HG02973 (cell line): ENCODE results near the gene CIDEC.
"Not testable (repeated sequence)": the region's sequence is repeated elsewhere in the genome, so short reads cannot be mapped to it uniquely, and the experiment has no call there.

Experiments
- ATAC-seq: cut with Tn5 transposase; IDR thresholded peaks from one replicate; pipeline ENCODE4 v1.9.1; 2021; ENCODE audit warnings: moderate library complexity; ENCODE audit not compliant: unreplicated experiment

Gene CIDEC

DNA sequence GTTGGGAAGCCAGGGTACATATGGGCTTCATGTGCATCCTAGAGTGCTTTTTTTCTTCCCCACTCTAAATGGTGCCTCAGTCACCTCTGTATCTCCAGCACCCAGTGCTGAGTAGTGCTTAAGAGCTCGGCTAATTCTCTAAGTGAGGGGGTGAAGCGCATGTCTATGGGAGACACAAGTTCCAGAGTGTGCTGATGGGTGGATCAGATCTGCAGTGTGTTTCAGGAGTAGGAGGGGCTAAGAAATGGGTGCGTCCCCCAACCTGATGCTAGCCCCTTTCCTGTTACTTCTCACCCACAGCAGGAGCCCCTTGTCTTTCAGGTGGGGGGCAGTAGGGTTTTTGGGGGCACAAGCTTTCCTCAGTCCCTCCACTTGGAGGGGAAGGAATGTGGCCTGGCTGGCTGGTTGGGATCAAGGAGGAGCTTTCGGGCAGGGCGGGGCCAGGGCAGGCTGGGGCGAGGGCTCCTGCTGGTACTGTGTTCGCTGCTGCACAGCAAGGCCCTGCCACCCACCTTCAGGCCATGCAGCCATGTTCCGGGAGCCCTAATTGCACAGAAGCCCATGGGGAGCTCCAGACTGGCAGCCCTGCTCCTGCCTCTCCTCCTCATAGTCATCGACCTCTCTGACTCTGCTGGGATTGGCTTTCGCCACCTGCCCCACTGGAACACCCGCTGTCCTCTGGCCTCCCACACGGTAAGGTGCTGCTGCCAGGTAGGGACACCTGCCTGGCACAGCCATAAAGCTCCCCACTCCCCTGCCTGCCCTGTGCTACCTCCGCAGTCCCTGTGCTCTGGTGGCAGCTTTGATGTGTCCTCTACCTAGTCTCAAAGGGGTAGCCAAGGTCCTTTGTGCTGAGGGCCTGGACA is 22.6 kb upstream of the CIDEC start, which contains the start of gene IL17RE:
TSS of gene IL17RE (plus strand) at position 477 of the 866 bp plus-strand sequence. CDS start at position 562, 85 bp downstream.
- no peak for ATAC-seq

DNA sequence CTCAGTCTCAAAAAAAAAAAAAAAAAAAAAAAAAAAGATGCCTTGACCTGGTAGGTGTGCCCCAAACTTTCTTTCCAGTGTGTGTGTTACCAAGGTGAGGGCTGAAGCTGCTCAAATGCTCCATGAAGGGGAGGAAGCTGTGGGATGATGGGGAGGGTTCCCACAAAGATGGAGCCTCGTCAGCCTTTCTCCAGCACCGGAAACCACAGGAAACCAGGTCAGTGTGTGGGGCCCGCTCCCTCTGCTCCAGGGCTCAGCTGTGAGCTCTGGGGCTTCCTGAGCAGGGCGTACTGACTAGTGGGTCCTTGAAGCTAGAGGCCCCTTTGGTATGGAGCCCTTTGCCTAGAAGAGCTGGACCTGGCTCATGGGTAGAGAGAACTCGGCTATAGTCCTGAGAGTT is 21.9 kb upstream of the CIDEC start:
- no peak for ATAC-seq

GRCh38 chr3:9900965-9901415 is 20.9 kb upstream of the CIDEC start:
- ATAC-seq, result not testable (repeated sequence)

- ATAC-seq, result no peak
These were observed 19.3 kb upstream of the CIDEC start for GRCh38 chr3:9899289-9899791.

DNA sequence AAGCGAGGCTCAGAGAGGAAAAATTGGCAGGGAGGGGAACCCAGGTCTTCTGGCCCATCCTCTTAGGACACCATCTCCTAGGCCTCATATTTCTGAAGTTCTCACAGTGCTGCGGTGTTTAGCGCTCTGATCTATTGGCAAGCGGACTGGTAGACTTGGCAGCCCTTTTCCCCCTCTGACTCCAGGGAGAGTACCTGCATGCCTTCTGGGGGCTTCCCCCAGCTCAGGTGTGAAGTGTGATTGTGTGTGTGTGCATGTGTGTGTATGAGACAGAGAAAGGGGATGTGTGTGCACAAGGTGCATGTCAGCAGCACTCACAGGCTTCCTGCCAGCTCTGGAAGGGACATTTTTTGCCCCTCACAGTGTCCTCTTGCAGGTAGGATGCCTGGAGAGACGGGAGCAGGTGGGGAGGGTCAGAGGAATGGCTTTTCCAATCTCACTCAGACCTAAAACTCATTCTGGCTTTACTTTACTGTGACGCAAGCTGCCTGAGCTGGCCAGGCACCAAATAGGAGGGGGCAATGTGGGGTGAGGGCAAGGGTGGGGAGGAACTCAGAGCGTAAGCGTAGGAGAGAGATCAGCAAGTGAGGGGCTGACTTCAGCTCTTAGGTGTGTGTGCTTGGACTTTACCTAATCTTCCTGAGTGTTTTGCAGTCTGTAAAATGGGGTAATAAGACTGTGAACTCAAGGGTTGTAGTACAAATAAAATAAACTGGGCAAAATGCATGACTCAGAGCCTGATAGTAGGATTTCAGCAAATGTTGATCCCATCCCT is 18.6 kb upstream of the CIDEC start:
- ATAC-seq, result no peak

GRCh38 chr3:9897408-9898372 is 17.6 kb upstream of the CIDEC start:
- ATAC-seq, result no peak

GRCh38 chr3:9896755-9897407 is 16.8 kb upstream of the CIDEC start:
- ATAC-seq, result not testable (repeated sequence)

- ATAC-seq, result not testable (repeated sequence)
These were observed 15.7 kb upstream of the CIDEC start for GRCh38 chr3:9895715-9896114.

GRCh38 chr3:9893739-9894138 is 13.7 kb upstream of the CIDEC start:
- ATAC-seq, result no peak

DNA sequence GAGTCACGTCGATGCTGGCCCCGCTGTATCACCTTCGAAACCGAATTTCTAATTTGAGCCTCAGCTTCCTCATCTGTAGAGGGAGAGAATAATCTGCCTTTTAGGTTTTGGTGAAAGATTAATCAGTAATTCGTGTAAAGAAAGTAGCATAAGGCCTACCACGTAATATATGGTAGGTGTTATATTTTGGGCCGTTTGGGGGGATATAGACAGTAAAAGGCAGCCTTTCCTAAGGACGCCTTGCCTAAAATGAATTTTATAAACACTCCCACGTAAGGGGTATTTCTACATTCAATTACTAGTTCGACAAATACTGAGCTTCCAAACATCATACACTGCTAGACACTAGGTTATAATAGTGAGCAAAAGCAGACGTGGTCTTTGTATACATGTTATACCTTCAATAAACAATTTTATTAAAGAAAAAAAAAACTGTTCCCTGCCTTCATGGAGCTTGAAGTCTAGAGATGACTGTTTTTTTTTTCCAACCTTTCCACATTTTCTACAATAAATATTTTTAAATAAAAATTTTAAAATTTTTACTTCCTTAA is 11.1 kb upstream of the CIDEC start:
- ATAC-seq, result no peak

- peak; percentile 75 for ATAC-seq
These were observed 10.4 kb upstream of the CIDEC start, which contains the start of gene JAGN1 for GRCh38 chr3:9890249-9891071. JAGN1 (plus strand) TSS chr3:9890610; CDS start chr3:9890723, 113 bp downstream.

DNA sequence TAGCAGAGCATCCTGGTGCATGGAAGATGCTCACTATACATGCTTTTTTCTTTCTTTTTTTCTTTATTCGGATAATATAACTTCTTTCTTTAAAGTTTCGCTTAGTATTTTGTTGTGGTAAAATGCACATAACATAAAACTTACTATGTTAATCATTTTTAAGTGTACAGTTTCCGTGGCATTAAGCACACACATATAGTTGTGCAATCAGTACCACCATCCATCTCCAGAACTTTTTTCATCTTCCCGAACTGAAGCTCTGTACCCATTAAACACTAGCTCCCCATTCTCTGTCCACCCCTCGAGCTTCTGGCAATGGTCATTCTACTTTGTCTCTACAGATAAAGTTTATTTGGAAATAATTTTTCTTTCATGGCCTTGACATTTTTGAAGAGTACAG is 9.4 kb upstream of the CIDEC start:
- ATAC-seq, result no peak

DNA sequence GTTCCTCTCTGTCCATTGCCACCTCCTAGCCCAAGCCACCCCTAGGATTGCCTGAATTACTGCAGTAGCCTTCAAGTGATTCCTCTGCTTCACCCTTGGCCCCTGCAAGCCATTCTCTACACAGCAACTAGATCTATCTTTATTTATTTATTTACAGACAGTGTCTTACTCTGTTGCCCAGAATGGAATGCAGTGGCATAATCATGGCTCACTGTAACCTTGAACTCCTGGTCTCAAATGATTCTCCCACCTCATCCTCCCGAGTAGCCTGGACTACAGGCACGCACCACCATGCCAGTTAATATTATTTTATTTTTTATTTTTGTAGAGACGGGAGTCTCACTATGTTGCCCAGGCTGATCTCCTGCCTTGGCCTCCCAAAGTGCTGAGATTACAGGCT is 8.5 kb upstream of the CIDEC start:
- no peak for ATAC-seq

DNA sequence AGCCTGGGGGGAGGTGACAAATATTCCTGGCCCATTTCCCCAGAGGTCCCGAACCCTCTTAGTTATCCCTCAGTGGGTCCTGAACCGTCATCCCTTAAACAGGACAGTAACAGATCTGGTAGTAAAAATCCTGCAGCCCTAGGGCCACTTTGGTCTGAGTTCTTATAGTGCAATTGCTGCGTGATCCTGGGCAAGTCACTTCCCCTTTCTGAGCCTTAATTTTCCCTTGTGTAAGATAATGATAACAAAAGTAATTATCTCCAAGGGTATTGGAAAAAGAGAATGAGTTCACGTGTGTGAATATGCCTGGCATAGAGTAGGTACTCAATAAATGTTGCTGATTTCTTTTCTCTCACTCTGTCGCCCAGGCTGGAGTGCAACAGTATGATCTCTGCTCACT is 7.4 kb upstream of the CIDEC start:
- ATAC-seq, result no peak

GRCh38 chr3:9886328-9886727 is 6.3 kb upstream of the CIDEC start:
- no peak for ATAC-seq

GRCh38 chr3:9884555-9885165 is 4.6 kb upstream of the CIDEC start:
- no peak for ATAC-seq

- no peak for ATAC-seq
These were observed 3.9 kb upstream of the CIDEC start for GRCh38 chr3:9883706-9884554.
